MM.1S (cell line): ENCODE results near the gene PIGM.

ENCODE experiments used
- EZH2 ChIP-seq: fragments of 300-600 bp; sonication (generic); optimal IDR thresholded peaks from 2 replicates; pipeline ENCODE3; 2017; ENCODE audit warnings: low read depth, mild to moderate bottlenecking, antibody characterized with exemption, low read length, mixed read lengths
- EZH2phosphoT487 ChIP-seq: fragments of 300-600 bp; sonication (generic); IDR thresholded peaks from 2 replicates; pipeline ENCODE4 v1.6.1; 2018; ENCODE audit warnings: antibody characterized with exemption, low read length
- TF ChIP-seq, protein P1 (sequence below): fragments of 300-600 bp; sonication (generic); IDR thresholded peaks from 2 replicates; pipeline ENCODE4 v1.5.1; 2016; ENCODE audit warnings: antibody characterized with exemption, low read length, mixed read lengths

DNA sequence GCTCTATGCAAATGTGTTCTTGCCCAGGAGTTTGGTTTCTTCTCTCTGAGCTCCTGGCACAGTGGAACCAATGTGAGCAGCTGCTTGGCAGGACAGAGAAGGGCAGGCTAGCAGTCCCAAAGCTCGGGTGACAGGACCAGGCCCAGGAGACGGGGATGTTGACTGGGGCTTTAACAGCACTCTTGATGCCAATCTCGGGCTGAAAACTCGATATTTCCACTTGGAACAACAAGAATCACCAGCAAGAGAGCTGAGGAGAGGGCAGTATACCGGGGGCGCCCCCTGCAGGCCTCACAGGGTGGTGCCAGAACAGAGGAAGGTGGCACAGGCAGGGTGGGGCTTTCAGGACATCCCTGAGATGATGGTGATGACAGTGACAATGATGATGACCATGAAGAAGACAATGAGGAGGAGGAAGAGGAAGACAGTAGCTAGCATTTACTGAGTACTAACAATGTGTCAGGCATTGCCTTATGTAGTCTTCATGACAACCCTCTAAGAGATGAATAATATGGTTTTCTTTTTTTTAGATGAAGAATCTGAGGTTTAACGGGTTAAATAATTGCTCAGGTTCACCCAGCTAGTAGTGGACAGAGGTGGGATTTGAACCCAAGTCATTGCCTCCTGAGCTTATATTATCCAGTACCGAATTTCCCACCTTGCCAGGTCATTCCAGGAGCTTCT is 46.9 kb upstream of the PIGM start:
- TF ChIP-seq EZH2 (no peak), EZH2phosphoT487 (no peak)
- TF ChIP-seq, protein P1, sequence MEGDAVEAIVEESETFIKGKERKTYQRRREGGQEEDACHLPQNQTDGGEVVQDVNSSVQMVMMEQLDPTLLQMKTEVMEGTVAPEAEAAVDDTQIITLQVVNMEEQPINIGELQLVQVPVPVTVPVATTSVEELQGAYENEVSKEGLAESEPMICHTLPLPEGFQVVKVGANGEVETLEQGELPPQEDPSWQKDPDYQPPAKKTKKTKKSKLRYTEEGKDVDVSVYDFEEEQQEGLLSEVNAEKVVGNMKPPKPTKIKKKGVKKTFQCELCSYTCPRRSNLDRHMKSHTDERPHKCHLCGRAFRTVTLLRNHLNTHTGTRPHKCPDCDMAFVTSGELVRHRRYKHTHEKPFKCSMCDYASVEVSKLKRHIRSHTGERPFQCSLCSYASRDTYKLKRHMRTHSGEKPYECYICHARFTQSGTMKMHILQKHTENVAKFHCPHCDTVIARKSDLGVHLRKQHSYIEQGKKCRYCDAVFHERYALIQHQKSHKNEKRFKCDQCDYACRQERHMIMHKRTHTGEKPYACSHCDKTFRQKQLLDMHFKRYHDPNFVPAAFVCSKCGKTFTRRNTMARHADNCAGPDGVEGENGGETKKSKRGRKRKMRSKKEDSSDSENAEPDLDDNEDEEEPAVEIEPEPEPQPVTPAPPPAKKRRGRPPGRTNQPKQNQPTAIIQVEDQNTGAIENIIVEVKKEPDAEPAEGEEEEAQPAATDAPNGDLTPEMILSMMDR: peak; percentile 100
